ENCODE data around the gene GLRA1. TPM values are rescaled to one million over a fixed set of nuclear protein-coding genes. Genes with fewer than 3 reads are reported as not detected.

The GLRA1 gene
- total and polyA plus RNA-seq, 2 of the 4 experiments (the other 2 are of a cell fraction) = not detected

DNA sequence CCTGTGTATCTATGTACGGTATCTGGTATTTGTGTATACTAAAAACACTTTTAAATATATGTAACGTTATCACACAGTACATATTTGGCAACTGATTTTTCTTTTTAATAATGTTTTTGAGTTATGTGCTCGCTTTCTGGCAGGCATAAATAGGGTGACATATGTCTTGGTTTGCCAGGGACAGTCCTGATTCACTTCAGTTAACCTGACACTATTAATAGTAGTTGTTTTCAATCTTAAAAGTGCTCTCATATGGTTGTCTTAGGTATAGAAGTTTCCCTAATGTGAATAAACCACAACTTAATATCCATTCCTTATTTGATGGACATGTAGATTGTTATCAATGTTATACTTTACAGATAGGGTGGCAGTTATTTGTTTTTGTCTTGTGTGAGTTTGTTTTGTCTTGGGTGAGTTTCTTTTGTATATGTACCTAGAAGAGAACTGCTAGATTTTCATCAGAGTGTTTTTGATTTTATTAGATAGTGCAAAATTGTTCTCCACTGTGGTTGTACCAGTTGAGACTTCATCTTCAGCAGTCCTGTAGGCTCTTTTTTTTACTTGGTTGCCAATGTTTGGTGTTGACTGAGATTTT is 145.0 kb downstream of the GLRA1 start:
- H3K9me1 ChIP-seq (ENCODE audit: insufficient read depth, low read length) = peaks cover 2% of the 10 kb centered on the region; the same call in 1 of the 2 replicates
- no peak overlapping the region for H2BK20ac ChIP-seq (ENCODE audit: low read depth, low read length)
- H3K9me3 ChIP-seq (ENCODE audit: control insufficient read depth, insufficient read depth, low read length) = no peaks in the 10 kb centered on the region
- H3K23ac ChIP-seq (ENCODE audit: low read depth, low read length) = no peak overlapping the region
- H3K4me1 ChIP-seq (ENCODE audit: control insufficient read depth, insufficient read depth, low read length) = peaks cover 4% of the 10 kb centered on the region; the same call in 1 of the 2 replicates
- no peak for DNase-seq
- H3K79me1 ChIP-seq (ENCODE audit: low read depth in 1 of 2, low read length in 2 of 2) = 0 out of 4 replicates have a peak, but pooled peaks cover 0 to 4% of the 10 kb centered on the region in 2 experiments
- no peaks in the 10 kb centered on the region; the same call in 1 of the 2 replicates for H3K36me3 ChIP-seq (ENCODE audit: control insufficient read depth, insufficient read depth, low read length)
- H3K4me2 ChIP-seq (ENCODE audit: low read depth, low read length) = no peak overlapping the region
- BruUV-seq (replicated peaks) = no TSS peak
- no peak overlapping the region for H4K91ac ChIP-seq (ENCODE audit: insufficient read depth, low read depth, low read length)
- no peak overlapping the region for H3K14ac ChIP-seq (replicated peaks; ENCODE audit: low read depth, low read length)
- H3K27me3 ChIP-seq (ENCODE audit: control insufficient read depth, insufficient read depth, low read length) = no peaks in the 10 kb centered on the region
- in situ Hi-C loops (cut with MboI; ENCODE audit: low sequenced_read_pairs) = no loop called here
- no peak overlapping the region for H2BK15ac ChIP-seq (ENCODE audit: low read depth, low read length)
- no peak overlapping the region for H3K4ac ChIP-seq (ENCODE audit: low read depth, low read length)
- no peak overlapping the region for H3K27ac ChIP-seq (ENCODE audit: insufficient read depth, low read length)
- H2AK5ac ChIP-seq (ENCODE audit: low read depth, low read length) = no peak overlapping the region
- H2BK5ac ChIP-seq (ENCODE audit: low read depth, low read length, poor library complexity, severe bottlenecking) = no peak overlapping the region
- no peak overlapping the region for H3K56ac ChIP-seq (ENCODE audit: extremely low read depth, insufficient read depth, low read length)
- peaks cover 95% of the 10 kb centered on the region for H4K20me1 ChIP-seq (ENCODE audit: insufficient read depth, low read length)
- no peak overlapping the region for H3K4me3 ChIP-seq (ENCODE audit: insufficient read depth, low read depth, low read length)
- ChIA-PET CTCF (no interaction called here), POLR2A (ENCODE audit: unreplicated experiment) (no interaction called here)
- H2AK9ac ChIP-seq (replicated peaks; ENCODE audit: low read depth, low read length, poor library complexity) = no peak overlapping the region
- H2BK120ac ChIP-seq (ENCODE audit: low read depth, low read length) = no peak overlapping the region
- no peak for ATAC-seq (ENCODE audit: low read depth)
- no peak overlapping the region for H3K18ac ChIP-seq (ENCODE audit: low read depth, low read length)
- dilution Hi-C loops (cut with HindIII; ENCODE audit: low sequenced_read_pairs, unreplicated experiment) = no loop called here
- no CpG with 5 or more reads among the region's 3 CpGs for WGBS, 2 experiments (ENCODE audit: extremely low coverage in 2 of 2, insufficient read length in 1 of 2)
- no peak overlapping the region for H4K8ac ChIP-seq (ENCODE audit: low read depth in 2 of 2, low read length in 2 of 2)
- no peak for TF ChIP-seq RAD21 (IDR thresholded peaks at IDR 0.05; ENCODE audit: low read length)
- TF ChIP-seq, protein P1, sequence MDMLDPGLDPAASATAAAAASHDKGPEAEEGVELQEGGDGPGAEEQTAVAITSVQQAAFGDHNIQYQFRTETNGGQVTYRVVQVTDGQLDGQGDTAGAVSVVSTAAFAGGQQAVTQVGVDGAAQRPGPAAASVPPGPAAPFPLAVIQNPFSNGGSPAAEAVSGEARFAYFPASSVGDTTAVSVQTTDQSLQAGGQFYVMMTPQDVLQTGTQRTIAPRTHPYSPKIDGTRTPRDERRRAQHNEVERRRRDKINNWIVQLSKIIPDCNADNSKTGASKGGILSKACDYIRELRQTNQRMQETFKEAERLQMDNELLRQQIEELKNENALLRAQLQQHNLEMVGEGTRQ (IDR thresholded peaks at IDR 0.05; ENCODE audit: low read depth, low read length) = no peak
- no peak for TF ChIP-seq MAZ (IDR thresholded peaks at IDR 0.05; ENCODE audit: borderline replicate concordance, low read depth, low read length)
- no peak for TF ChIP-seq BHLHE40 (IDR thresholded peaks at IDR 0.05; ENCODE audit: low read depth, low read length)
- intact Hi-C loops (cut with micrococcal nuclease) = no loop called here
- no peak overlapping the region for H4K5ac ChIP-seq (ENCODE audit: low read depth, low read length)
- no peak overlapping the region for H3K9ac ChIP-seq (ENCODE audit: low read depth, low read length)
- H2AFZ ChIP-seq (replicated peaks; ENCODE audit: low read length, poor library complexity) = no peak overlapping the region
